ENCODE measurements around the gene GPR153.

GRCh38 chr1:6259491-6260362 lies 1.2 kb downstream of the GPR153 start:
- peak in 2 of 6 experiments; percentile 6 to 19 for TF ChIP-seq CTCF (IDR thresholded peaks at IDR 0.05)
- peak in 1 of 4 donors; percentile 41 for TF ChIP-seq POLR2A (IDR thresholded peaks at IDR 0.05)
